Testis (tissue), 2 donors: Measurements from ENCODE around the gene CALY.

Experiments
- CTCF ChIP-seq, 3 experiments: fragments of 450-650 bp in 2 of 3; fragments of 200-600 bp in 1 of 3; sonication (generic) in 1 of 3; IDR thresholded peaks; one replicate each; pipeline ENCODE4 v1.5.1; 2016 to 2019; ENCODE audit warnings: antibody characterized with exemption in 3 of 3, mild to moderate bottlenecking in 2 of 3, moderate library complexity in 1 of 3
- POLR2A ChIP-seq: fragments of 450-650 bp; IDR thresholded peaks from one replicate; pipeline ENCODE4 v1.6.1; 2017; ENCODE audit warnings: antibody characterized with exemption, mild to moderate bottlenecking, moderate library complexity

DNA sequence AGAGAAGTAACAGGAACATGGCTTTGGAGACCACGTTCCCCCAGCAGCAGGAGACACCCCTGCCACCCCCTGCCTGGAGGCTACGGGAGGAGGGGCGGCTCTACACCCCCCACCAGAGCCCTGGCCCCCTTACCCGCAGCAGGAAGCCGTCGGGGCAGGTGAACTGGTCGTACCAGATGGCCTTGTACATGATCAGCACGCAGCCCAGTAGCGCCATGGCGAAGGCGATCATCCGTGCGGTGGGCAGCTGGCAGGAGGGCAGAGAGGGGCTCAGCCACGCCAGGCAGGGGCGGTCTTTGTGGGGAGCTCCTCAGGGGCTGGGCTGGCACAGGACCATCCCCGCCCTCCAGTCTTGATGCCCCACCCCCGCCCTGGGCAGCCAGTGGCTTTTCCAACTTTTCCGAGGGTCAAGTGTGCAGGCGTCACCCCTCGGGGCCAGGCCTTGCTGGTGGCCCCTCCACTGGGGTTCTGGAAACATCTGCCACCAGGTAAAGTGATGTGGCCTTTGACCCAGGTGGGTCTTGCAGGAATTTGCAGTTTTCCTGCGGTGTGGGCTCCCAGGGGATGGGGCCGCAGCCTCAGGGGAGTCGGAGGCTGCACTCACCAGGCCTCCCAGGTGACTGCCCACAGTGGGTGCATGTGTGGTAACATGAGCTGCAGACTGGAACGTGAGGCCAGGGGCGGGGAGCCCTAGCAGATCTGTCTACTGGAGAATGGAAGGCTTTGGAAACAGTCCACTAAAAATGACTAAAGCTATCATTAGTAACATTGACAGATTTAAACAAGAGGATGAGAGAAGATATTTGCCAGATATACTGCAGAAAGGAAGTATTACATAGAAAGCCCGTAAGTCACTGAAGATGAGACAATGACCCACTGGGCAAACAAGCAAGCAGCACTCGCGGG lies 9.7 kb downstream of the CALY start:
- TF ChIP-seq CTCF (IDR thresholded peaks at IDR 0.05) (no peak), POLR2A (no peak)
